GM12875 (cell line): Measurements from ENCODE around the gene TRPV4.

Source experiments
- H3K4me3 ChIP-seq: one replicate; pipeline ENCODE4 v1.5.1; 2011; ENCODE audit warnings: low read depth, low read length, control low read depth
- CTCF ChIP-seq: IDR thresholded peaks from 2 replicates; pipeline ENCODE4 v1.5.1; 2011; ENCODE audit warnings: low read depth, mild to moderate bottlenecking, control low read depth, inconsistent platforms, low read length, moderate library complexity, borderline replicate concordance; ENCODE audit not compliant: insufficient read depth

TRPV4 gene

GRCh38 chr12:109833307-109834189 lies at the start of gene TRPV4:
Gene TRPV4, minus strand, starts transcription at chr12:109833398. Its CDS starts 18,602 bp downstream, at chr12:109814796.
- no peak for TF ChIP-seq CTCF
- H3K4me3 ChIP-seq, result no peak within 1 kb of the TSS

- TF ChIP-seq CTCF, result no peak
- no peak overlapping the region for H3K4me3 ChIP-seq
These were observed 48.6 kb upstream of the TRPV4 start for GRCh38 chr12:109881752-109882151.

GRCh38 chr12:109880938-109881337 lies 47.7 kb upstream of the TRPV4 start:
- peak overlapping the region; percentile 48 for H3K4me3 ChIP-seq
- no peak for TF ChIP-seq CTCF

DNA sequence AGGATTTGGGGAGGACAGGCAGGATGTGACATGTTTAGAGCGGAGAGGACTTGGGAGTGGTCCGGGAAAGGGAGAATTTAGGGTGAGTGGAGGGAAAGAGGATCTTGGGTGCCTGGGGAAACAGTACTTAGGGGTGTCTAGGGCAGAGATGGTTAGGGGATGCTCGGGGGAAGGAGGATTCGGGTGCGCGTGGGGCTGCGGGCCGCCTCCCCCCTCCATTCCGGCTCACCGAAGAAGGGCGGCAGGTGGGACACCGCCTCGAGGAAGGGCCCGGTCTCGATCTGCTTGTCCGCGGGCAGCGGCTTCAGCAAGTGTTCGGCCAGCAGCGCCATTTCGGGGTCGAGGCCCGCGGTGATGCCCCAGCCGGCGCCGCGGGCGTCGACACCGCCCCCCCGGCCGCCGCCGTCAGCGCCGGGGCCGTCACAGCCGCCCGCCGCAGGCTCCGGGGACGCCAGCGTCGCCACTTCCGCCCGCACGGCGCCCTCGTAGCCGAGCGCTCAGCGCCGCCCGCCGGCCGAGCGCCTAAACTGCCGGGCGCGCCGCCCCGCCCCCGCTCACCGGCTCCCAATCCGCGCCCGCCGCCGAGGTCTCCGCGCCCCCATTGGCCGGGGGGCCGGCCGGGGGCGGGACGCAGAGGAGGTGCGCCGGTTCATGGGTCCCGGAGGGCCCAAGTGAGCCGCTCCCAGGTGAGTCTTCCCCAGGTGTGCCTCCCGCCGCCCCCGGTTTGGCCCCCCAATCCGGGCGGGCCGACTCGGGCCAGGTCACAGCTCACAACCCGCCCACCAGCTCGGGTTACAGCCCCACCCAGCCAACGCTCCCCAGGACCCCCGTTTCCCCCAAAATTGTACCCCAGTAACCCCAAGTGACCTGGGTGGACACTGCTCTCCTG lies 47.1 kb upstream of the TRPV4 start, which contains the start of gene GLTP:
TSS of gene GLTP (minus strand) at position 499 of the 889 bp plus-strand sequence. CDS start at position 332, 167 bp downstream.
- peak; percentile 80 for TF ChIP-seq CTCF
- peak within 1 kb of the TSS; percentile 87 for H3K4me3 ChIP-seq

GRCh38 chr12:109879351-109880042 lies 46.3 kb upstream of the TRPV4 start:
- H3K4me3 ChIP-seq, result peak overlapping the region; percentile 87
- no peak for TF ChIP-seq CTCF

GRCh38 chr12:109878749-109879148 lies 45.6 kb upstream of the TRPV4 start:
- no peak overlapping the region for H3K4me3 ChIP-seq
- TF ChIP-seq CTCF, result no peak
